GM21360 (cell line): Measurements from ENCODE around the gene MICU2.
"Not testable (repeated sequence)": the region's sequence is repeated elsewhere in the genome, so short reads cannot be mapped to it uniquely, and the experiment has no call there.

Experiments
- ATAC-seq: cut with Tn5 transposase; IDR thresholded peaks from one replicate; pipeline ENCODE4 v1.9.1; 2021; ENCODE audit warnings: mild to moderate bottlenecking, moderate library complexity; ENCODE audit not compliant: unreplicated experiment

MICU2 gene

DNA sequence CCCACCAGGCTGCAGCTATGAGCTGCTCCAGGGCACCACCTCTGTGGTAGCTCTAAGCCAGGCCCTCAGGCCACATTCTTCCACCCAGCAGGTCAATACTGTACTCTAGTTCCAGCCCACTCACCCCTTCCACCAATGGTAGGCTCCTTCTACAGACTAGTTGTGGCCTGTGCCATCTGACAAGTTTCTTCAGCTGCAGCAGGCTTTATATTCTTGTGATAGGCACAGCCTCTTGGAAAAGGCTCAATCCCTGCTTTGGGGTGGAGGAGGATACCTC, 8.5 kb downstream of the MICU2 start:
- no peak for ATAC-seq

DNA sequence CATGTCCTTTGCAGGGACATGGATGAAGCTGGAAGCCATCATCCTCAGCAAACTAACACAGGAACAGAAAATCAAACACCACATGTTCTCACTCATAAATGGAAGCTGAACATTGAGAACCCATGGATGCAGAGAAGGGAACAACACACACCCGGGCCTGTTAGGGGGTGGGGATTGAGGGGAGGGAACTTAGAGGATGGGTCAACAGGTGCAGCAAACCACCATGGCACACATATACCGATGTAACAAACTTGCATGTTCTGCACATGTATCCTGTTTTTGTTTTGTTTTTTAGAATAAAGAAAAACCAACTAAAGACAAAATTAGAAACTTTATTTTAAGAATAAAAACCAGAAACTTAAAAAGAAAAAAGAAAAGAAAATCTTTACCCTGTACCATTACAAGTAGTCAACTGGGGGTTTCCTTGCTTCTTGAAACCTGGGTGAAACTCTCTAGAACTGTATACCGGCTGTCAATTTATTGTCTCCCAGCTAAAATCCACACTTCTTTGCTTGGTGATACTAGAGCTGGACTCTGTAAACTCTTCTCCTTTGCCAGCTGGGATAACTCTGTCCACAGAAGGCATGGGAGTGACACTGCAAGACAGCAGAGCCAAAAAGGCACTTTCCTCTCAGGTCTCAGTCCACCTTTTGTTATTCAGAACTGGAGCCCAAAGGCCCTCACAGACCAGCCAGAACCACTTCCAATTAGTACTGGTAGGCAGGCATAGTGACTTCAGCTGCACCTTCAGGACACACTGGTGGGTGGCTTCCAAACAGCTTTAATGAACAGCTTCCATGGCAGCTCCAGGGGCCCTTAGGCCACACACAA, 9.0 kb downstream of the MICU2 start:
- ATAC-seq, result no peak

DNA sequence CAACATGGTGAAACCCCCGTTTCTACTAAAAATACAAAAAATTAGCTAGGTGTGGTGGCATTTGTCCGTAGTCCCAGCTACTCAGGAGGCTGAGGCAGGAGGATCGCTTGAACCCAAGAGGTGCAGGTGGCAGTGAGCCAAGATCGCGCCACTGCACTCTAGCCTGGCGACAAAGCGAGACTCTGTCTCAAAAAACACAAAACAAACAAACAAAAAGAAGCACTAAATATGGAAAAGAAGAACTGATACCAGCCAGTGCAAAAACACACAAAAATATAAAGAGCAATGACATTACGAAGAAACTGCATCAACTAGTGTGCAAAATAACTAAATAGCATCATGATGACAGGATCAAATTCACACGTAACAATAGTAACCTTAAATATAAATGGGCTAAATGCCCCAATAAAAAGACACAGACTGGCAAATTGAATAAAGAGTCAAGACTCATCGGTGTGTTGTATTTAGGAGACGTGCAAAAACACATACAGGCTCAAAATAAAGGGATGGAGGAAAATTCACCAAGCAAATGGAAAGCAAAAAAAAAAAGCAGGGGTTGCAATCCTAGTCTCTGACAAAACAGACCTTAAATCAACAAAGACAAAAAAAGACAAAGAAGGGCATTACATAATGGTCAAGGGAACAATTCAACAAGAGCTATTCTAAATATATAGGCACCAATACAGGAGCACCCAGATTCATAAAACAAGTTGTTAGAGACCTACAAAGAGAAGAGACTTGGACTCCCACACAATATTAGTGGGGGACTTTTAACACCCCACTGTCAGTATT, 13.1 kb downstream of the MICU2 start:
- not testable (repeated sequence) for ATAC-seq

DNA sequence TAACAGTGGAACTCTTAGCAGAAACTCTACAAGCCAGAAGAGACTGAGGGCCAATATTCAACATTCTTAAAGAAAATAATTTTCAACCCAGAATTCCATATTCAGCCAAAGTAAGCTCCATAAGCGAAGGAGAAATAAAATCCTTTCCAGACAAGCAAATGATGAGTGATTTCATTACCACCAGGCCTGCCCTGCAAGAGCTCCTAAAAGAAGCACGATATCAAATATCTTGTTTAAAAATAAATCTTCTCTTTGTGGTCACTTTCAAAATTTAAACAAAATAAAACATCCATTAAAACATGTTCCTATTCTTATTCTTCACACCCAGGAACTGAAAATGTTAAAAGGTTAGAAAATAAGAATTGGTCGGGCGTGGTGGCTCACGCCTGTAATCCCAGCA, 13.7 kb downstream of the MICU2 start:
- no peak for ATAC-seq

DNA sequence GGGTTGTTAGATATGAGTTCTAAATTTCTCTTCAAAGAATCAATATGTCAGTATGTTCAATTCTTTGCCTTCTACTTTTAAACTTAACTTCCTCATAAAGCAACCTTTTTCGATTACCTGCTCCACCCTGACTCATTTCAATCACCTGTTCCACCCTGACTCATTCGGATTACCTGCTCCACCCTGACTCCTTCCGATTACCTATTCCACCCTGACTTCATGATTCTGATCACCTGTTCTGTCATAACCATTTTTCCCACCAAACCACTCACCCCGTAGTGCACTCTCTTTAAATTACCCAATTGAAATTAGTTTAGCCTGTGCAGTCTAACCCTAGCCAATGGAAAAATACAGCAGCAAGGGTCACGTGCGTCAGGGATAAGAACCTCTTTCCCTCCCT, 14.5 kb downstream of the MICU2 start:
- not testable (repeated sequence) for ATAC-seq

DNA sequence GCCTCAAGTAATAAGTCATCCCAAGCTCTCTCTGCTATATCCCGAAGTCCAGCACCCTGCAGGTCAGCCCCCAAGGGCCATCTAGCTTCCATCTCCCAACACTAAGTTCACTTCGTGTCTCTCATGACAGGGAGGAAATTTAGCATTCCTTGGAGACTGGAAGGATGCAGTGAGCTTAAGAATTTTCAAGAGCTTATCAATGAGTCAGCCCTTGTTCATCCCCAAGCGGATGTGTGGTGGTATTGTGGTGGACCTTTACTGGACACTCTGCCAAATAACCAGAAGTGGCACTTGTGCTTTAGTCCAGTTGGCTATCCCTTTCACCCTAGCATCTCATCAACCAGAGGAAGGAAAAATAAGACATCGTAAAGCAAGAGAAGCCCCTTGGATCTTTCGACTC, 15.6 kb downstream of the MICU2 start:
- not testable (repeated sequence) for ATAC-seq

DNA sequence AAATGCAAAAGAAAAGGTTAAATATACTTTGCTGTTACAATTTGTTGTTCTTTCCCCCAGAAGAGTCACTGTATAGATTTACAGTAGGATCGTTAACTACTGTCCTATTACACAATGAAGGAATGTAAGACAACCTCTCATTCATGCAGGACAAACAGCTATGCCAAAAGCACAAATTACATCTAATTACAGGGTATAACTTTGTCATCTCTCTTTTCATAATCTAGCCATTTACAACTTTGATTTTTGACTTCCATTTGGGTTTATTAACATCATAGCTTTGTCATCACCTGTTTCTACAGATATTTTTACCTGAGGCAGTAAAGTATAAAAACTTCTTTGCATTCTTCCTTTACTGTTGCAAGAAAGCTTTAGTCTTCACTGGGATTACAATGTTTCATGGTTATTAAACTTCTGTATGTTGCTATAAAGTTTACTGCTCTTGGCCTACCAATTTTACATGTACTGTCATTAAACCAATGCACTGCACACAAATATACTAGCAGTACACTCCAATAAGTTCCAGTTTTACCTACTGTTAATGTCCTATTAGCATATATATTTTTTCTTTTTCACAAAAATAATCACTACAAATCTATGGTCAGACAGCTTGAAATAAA, 18.9 kb downstream of the MICU2 start:
- no peak for ATAC-seq

DNA sequence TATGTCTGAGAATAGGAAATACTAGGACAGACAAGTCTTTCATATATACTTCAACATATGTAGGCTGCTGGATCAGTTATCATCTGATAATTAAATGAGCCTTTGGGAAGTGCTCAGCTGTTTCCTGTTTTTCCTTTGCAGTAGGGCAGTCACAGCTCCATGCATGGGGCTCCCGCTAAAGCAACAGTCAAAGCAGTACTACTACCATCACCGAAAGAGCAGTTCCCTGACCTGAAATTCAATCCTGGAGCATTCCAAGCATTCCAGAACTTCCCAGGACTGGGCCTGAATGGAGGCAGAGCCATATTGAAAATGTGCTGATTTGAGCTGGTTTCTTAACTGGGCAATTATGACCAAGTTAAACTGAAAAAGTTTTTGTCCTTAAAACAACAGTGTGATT, 20.5 kb downstream of the MICU2 start:
- no peak for ATAC-seq

DNA sequence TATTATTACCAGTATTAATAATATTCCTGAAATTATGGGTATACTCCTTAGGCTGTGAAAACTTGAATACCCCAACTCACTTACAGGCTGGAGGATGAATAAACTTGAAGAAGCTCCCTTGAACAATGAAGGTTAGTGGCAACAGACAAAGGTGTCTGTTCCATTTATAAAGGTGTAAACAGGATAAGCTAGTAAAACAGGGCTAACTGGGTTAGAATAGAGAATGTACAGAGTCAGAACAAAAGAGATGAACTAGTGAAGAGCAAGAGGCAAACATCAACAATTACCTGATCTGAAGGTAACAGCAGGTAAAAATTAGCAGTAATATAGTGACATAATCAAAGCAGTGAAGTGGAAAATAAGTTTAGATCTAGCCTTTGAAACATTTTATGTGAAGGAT, 23.2 kb downstream of the MICU2 start:
- no peak for ATAC-seq

DNA sequence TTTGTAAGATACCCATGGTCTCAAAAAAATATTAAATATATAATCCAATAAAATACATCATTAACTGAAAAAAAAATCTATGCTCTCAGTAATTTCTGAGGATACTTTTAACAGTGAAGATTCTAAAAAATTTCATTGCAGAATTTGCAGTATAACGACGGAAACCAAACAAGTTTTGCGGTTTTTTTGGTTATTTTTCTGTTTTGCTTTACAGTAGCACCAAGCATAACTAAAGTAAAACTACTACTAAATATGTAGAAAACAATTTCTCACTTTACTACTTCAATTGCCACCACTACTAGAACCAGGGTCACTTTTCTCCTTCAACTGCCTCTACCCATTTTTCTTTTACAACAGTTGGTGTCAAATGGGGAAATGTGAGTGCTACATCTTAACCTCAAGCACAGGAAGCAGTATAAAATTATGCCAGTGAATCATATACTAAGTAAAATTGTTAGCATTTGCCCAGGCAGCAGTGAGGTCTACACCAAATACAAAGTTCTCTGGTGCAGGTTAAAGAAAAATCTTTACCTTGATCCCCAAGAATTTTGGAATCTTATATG, 24.1 kb downstream of the MICU2 start:
- ATAC-seq, result no peak

DNA sequence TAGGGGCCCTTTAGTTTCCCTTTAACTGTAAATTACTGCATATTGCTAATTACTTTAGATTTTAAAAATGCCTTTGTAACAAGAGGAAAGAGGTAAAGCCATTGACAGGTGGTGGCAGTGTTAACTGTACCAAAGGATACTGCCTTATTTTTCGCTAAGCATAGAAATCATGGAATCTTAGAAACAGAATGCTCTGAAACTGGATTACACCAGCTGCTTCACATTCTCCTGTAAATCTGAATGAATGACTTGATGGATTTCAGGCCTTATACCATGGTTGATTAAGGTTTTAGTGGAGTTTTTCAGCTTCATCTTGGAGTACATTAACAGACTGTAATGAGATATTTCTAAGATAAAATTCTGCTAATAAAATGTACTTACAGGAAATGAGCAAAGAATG, 25.2 kb downstream of the MICU2 start:
- no peak for ATAC-seq

DNA sequence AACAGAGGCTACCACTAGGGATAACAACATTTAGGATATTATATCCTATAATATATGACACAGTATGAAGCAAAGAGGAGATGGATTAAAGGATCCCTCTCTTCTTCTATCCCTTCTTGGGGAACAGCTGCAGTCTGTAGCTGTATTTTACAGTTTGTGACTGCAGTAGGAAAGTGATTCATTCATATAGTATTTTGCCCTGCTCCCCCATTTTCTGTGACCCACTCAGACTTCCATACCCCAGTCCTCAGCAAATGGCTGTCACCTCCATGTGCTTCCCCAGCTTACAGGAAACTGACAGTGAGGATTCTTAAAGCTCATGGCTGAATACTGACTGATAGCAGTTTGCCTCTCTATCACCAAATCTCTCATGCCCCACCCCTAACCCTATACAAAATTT, 27.5 kb downstream of the MICU2 start:
- no peak for ATAC-seq

DNA sequence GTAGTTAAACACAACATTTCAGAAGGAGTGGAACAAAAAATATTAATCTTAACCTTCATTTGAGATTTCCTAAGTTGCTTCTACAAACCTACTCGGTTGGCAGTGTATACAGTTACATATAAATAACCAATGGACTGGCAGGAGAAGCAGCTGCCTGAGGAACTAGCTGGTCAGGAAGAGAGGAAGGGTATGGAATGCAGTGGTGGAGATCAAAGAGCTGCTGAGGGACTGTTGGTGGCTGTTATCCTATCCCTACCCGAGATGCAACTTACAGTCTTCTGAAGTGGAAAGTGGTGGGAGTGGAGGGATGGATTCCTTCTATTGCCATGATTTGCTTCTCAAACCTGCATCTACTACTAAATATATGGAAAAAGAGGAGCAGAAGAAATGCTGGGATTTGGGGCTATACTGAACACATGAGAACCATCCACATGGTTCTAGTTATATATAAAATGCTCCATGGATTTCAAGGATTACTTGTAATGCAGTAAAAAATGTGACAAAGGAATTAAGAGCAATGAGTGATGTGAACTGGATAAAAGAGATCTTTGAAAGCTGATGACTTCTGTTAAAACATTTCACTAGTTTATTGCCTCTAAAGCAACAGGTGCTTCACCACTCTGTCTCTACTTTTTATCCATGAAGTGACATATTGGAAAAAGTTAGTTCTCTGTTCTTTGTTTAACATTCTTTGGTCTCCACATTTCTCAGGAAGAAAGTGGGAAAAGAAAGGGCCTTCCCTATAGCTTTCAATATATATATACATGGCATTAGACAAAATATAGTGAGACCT, 29.9 kb downstream of the MICU2 start:
- no peak for ATAC-seq

DNA sequence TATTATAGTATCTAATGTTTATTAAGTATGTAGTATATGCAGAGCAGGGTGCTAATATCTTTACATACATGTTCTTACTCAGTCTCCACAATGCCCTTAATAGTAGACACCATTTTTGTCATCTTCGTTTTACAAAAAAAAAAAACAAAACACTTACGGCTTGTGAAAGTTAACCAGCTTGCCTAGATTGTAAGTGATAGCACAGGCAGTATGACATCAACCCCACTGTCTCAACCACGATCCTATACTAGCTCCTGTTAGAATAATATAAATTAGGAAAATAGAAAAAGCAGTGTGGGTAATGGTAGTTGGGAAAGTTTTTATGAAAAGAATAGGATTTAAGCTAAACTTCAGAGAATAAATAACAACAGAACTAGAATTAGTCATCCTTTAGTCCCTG, 34.3 kb downstream of the MICU2 start:
- ATAC-seq, result no peak

DNA sequence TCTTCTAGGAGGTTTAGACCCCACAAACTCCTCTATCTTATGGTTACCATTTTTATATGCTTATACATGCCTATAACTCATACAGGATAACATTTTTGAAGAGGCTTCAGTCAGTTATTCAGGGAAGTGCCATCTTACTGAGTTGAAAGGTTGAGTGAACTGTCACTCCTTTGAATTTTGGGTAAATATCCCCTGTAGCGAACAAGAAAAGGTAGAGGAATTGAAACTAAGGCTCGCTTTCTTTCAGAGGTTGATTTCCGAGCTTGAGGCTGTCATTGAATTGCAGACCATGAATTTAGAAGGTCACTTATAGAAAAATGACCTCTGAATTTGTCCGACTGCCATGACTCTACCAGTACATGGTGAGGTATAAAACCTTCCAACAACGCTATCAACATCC, 35.1 kb downstream of the MICU2 start:
- ATAC-seq, result no peak

DNA sequence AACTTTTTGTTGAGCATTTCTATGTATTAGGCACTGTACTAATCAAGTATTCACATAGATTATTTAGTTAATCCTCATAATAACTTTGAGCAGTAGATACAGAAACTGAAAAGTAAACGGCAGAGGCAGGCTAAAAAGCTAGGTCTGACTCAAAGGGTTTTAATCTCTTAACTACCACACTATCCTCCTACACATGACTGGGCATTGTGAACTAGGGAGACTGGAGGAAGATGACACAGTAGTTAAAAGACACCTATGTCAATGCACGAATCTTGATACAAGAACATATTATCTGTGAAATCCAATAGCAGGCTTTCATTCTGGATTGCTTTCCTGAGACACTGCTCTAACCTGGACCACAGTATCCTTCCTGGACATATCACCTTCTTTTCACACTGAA, 36.3 kb downstream of the MICU2 start:
- ATAC-seq, result no peak

DNA sequence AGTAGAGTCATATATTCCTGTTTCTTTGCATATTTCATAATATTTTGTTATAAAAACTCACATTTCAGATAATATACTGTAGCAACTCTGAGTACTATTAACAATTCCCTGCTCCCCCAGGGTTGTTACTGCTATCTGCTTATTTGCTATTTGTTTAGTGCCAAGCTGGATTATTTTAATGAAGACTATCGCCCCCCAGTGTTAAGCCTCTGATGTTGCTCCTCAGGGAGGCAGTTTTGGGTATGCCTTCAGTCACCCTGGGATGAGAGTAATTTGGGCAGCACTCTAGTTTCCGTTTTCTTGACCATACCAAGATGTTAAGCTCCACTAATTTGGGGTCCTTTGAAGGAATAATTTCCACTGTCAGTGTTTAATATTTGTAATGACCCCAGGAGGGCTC, 46.0 kb downstream of the MICU2 start:
- no peak for ATAC-seq

DNA sequence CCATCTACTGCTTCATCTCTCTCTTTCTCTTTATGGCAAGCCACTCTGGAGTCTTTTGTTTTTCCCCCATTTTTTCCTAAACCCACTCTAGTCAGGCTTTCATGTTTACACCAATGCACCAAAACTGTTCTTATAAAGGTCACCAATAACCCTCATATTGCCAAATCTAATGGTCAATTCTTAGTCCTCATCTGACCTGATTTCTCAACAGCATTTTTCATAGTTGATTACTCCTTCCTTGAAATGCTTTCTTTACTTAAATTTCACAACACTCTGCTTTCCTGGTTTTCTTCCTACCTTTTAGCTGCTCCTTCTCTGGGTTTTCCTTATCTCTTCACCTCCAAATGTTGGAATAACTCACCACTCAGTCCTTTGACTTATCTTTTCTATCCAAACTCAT, 47.9 kb downstream of the MICU2 start:
- no peak for ATAC-seq

DNA sequence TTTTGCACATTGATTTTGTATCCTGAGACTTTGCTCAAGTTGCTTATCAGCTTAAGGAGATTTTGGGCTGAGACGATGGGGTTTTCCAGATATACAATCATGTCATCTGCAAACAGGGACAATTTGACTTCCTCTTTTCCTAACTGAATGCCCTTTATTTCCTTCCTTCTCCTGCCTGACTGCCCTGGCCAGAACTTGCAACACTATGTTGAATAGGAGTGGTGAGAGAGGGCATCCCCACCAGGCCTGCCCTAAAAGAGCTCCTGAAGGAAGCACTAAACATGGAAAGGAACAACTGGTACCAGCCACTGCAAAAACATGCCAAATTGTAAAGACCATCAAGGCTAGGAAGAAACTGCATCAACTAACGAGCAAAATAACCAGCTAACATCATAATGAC, 50.7 kb downstream of the MICU2 start:
- ATAC-seq, result not testable (repeated sequence)

DNA sequence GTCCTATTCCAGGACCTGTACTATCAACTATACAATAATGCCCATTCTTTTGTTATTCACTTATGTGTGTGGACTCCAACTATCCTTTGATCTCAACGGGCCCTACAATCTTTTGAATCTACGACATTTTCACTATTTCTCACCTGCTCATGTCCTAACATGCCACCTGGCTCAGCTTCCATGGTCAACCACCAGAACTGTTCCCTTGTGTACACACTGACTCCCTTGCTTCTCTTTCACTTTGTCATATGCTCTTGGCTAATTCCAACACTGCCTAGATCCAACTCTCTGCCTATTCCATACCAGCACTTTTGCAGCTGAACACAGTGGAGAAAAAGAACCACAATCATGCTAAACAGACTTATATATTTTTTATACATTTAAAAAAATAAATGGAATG, 53.1 kb downstream of the MICU2 start:
- ATAC-seq, result no peak

DNA sequence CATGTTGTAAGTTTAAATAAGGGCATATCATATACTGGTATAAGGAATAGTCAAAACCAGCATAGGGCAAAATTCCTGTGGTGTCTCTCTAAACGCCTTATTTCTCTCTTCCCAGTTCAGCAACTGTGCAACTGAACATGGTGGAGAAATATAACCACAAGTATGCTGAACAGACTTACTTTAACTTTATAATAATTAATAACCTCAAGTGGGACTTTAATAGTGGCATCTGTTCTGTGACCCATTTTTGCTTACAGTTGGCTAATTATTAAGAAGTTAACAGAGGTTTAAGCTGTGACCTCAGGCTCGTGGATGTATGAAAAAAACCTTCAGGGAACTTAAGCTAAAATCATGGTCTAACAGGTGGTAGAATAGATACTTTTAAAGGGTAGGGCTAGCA, 54.3 kb downstream of the MICU2 start:
- no peak for ATAC-seq
